PFSK-1 (cell line): ENCODE results near the gene SCUBE3.

Source experiments
- FOXP2 ChIP-seq: optimal IDR thresholded peaks from 2 replicates; pipeline ENCODE3; 2011; ENCODE audit warnings: borderline replicate concordance, control low read depth, inconsistent platforms; ENCODE audit not compliant: insufficient read depth; ENCODE audit errors: extremely low read length, extremely low read depth
- POLR2AphosphoS5 ChIP-seq: IDR thresholded peaks from 2 replicates; pipeline ENCODE4 v1.6.1; 2012; ENCODE audit warnings: low read depth, mild to moderate bottlenecking, control low read depth, low read length, moderate library complexity
- SIN3A ChIP-seq: IDR thresholded peaks from 2 replicates; pipeline ENCODE4 v1.6.1; 2012; ENCODE audit warnings: mild to moderate bottlenecking, low read length, moderate library complexity, borderline replicate concordance; ENCODE audit not compliant: insufficient read depth
- TAF1 ChIP-seq: IDR thresholded peaks from 2 replicates; pipeline ENCODE4 v1.6.1; 2012; ENCODE audit warnings: low read length, control low read depth, borderline replicate concordance; ENCODE audit not compliant: insufficient read depth
- TF ChIP-seq, protein P1 (sequence below), 2 experiments: IDR thresholded peaks; 2 replicates each; pipeline versions ENCODE4 v1.6.1 to v1.8.0; 2011 to 2012; ENCODE audit warnings: low read depth in 2 of 2, low read length in 2 of 2, control low read depth in 1 of 2, inconsistent platforms in 1 of 2, mild to moderate bottlenecking in 1 of 2, moderate library complexity in 1 of 2; ENCODE audit not compliant: insufficient read depth in 1 of 2

DNA sequence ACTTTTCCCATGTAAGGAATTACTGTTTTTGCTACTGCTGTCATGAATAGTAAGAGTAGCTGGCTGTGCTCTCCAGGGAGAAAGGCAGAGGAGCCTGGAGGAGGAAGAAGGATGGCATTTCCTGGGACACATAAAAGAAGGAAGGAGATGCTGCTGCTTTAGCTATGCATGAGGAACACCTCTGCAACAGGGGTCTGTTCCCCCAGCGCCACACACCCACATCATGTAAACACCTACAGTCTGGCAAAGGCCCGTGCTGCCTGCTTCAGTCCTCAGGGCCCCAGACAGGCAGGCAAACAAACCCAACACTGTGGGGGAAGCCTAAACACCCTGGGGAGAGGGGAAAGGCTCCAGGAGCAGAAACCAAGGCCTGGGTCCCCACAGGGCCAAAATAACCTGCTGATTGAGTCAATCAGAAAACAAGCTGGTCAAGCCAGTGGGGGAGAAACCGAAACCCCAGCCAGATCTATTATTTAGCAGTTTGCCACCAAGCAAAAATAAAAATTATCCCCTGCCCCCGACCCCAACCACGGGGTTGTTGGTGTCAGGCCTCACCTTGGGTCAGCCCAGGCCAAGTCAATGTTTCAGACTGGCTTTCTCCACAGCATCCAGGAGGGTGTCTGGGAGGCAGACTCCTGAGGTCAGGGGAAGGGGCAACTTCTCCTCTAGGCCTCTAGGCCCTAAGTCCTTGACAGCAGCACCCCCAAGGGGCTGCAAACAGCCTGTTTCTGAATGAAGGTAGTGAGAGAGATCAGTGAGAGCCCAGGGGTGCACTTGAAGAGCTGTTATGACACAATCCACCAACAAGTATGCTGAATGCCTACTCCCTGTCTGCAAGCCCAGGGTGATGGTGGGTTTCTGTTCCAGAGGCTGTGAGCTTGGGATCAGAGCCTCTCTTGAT lies 34.6 kb upstream of the SCUBE3 start:
- TF ChIP-seq, protein P1, sequence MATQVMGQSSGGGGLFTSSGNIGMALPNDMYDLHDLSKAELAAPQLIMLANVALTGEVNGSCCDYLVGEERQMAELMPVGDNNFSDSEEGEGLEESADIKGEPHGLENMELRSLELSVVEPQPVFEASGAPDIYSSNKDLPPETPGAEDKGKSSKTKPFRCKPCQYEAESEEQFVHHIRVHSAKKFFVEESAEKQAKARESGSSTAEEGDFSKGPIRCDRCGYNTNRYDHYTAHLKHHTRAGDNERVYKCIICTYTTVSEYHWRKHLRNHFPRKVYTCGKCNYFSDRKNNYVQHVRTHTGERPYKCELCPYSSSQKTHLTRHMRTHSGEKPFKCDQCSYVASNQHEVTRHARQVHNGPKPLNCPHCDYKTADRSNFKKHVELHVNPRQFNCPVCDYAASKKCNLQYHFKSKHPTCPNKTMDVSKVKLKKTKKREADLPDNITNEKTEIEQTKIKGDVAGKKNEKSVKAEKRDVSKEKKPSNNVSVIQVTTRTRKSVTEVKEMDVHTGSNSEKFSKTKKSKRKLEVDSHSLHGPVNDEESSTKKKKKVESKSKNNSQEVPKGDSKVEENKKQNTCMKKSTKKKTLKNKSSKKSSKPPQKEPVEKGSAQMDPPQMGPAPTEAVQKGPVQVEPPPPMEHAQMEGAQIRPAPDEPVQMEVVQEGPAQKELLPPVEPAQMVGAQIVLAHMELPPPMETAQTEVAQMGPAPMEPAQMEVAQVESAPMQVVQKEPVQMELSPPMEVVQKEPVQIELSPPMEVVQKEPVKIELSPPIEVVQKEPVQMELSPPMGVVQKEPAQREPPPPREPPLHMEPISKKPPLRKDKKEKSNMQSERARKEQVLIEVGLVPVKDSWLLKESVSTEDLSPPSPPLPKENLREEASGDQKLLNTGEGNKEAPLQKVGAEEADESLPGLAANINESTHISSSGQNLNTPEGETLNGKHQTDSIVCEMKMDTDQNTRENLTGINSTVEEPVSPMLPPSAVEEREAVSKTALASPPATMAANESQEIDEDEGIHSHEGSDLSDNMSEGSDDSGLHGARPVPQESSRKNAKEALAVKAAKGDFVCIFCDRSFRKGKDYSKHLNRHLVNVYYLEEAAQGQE (IDR thresholded peaks at IDR 0.05; ENCODE audit: insufficient read depth in 1 of 2, low read depth in 2 of 2, low read length in 2 of 2) = no peak
- TF ChIP-seq SIN3A = no peak
- no peak for TF ChIP-seq POLR2AphosphoS5
- no peak for TF ChIP-seq TAF1
- no peak for TF ChIP-seq FOXP2
